ENCODE results near the gene NRROS.

GRCh38 chr3:196662711-196663571, 23.4 kb downstream of the NRROS start:
- TF ChIP-seq CTCF (IDR thresholded peaks at IDR 0.05) (no peak), POLR2A (IDR thresholded peaks at IDR 0.05) (no peak), POLR2AphosphoS5 (IDR thresholded peaks at IDR 0.05; ENCODE audit: insufficient read depth in 1 of 2, low read depth in 1 of 2) (no peak)

Data from vagina (tissue), 2 donors.